Hepatocyte (in vitro differentiated cells): ENCODE data around the gene STAC. TPM values are rescaled to one million over a fixed set of nuclear protein-coding genes. Genes with fewer than 3 reads are reported as not detected.

Experiments
- DNase-seq: peaks from one replicate; pipeline ENCODE4 v3.0.0-alpha.2; 2016; ENCODE audit warnings: low spot score
- H2AFZ ChIP-seq: fragments of 200-600 bp; sonication (generic); 2 replicates; pipeline ENCODE4 v1.6.0; 2016; ENCODE audit warnings: antibody characterized with exemption, mild to moderate bottlenecking
- H3K27ac ChIP-seq: fragments of 200-600 bp; sonication (generic); 2 replicates; pipeline ENCODE4 v1.5.1; 2016; ENCODE audit warnings: mild to moderate bottlenecking
- H3K27me3 ChIP-seq: fragments of 200-600 bp; sonication (generic); 2 replicates; pipeline ENCODE4 v1.6.1; 2016
- H3K36me3 ChIP-seq: fragments of 200-600 bp; sonication (generic); replicated peaks from 2 replicates; pipeline ENCODE4 v1.5.1; 2016; ENCODE audit warnings: low read depth; ENCODE audit not compliant: insufficient read depth
- H3K4me1 ChIP-seq: fragments of 200-600 bp; sonication (generic); 2 replicates; pipeline ENCODE4 v1.5.1; 2016; ENCODE audit warnings: mild to moderate bottlenecking, moderate library complexity; ENCODE audit not compliant: insufficient read depth
- H3K4me2 ChIP-seq: fragments of 200-600 bp; sonication (generic); 2 replicates; pipeline ENCODE4 v1.6.0; 2016
- H3K4me3 ChIP-seq: fragments of 200-600 bp; sonication (generic); 2 replicates; pipeline ENCODE4 v1.5.1; 2016; ENCODE audit warnings: mild to moderate bottlenecking
- H3K79me2 ChIP-seq: fragments of 200-600 bp; sonication (generic); 2 replicates; pipeline ENCODE4 v1.6.0; 2017; ENCODE audit warnings: mild to moderate bottlenecking
- H3K9me2 ChIP-seq: fragments of 200-600 bp; sonication (generic); replicated peaks from 2 replicates; pipeline ENCODE4 v1.6.0; 2017; ENCODE audit warnings: mild to moderate bottlenecking; ENCODE audit not compliant: insufficient read depth
- H3K9me3 ChIP-seq: fragments of 200-600 bp; sonication (generic); 2 replicates; pipeline ENCODE4 v1.5.1; 2016; ENCODE audit warnings: low read depth, mild to moderate bottlenecking
- H4K20me1 ChIP-seq: fragments of 200-600 bp; sonication (generic); 2 replicates; pipeline ENCODE4 v1.6.0; 2016; ENCODE audit warnings: mild to moderate bottlenecking; ENCODE audit not compliant: insufficient read depth, poor library complexity, severe bottlenecking
- CTCF ChIP-seq: fragments of 200-600 bp; sonication (generic); IDR thresholded peaks from 2 replicates; pipeline ENCODE4 v1.5.1; 2016; ENCODE audit warnings: antibody characterized with exemption, mild to moderate bottlenecking; ENCODE audit not compliant: poor library complexity
- EZH2 ChIP-seq: fragments of 200-600 bp; sonication (generic); IDR thresholded peaks from 2 replicates; pipeline ENCODE4 v1.6.1; 2016; ENCODE audit warnings: antibody characterized with exemption, mild to moderate bottlenecking, borderline replicate concordance
- EZH2phosphoT487 ChIP-seq: fragments of 200-600 bp; sonication (generic); IDR thresholded peaks from one replicate; pipeline ENCODE4 v1.6.1; 2018; ENCODE audit warnings: antibody characterized with exemption, mild to moderate bottlenecking, low read depth, moderate library complexity; ENCODE audit not compliant: unreplicated experiment, severe bottlenecking
- WGBS: methylation state at CpG from one replicate; pipeline ENCODE4 v1.1.6; 2016; ENCODE audit warnings: low lambda C conversion rate; ENCODE audit errors: missing lambda C conversion rate; 5-methylcytosine and 5-hydroxymethylcytosine counted together
- polyA plus RNA-seq: library from polyadenylated mRNA; unstranded; fragments of >200 nt; fragmentation: Nextera tagmentation; extraction: Ambion mirVana; gene quantifications from 2 replicates; pipeline ENCODE4 v1.2.1, GENCODE V29; 2016
- total RNA-seq: library from RNA; depleted of rRNA; stranded (reverse); fragments of >200 nt; gene quantifications from 2 replicates; pipeline ENCODE4 v1.2.3, GENCODE V29; 2014

The STAC gene
- total and polyA plus RNA-seq, 2 experiments from 2014 or later: 0.13 to 0.53 TPM

GRCh38 chr3:36482880-36483279 lies 102.6 kb downstream of the STAC start:
- 92% methylated on average over 3 of the region's 3 CpGs for WGBS
- H3K9me3 ChIP-seq: no peaks in the 10 kb centered on the region
- TF ChIP-seq EZH2 (no peak), EZH2phosphoT487 (no peak), CTCF (no peak)
- no peak overlapping the region for H3K27ac ChIP-seq
- H3K4me2 ChIP-seq: no peak overlapping the region
- no peaks in the 10 kb centered on the region for H3K79me2 ChIP-seq
- H3K4me3 ChIP-seq: no peak overlapping the region
- H3K4me1 ChIP-seq: no peaks in the 10 kb centered on the region
- no peak for DNase-seq
- H2AFZ ChIP-seq: no peak overlapping the region
- H3K36me3 ChIP-seq: no peaks in the 10 kb centered on the region
- no peaks in the 10 kb centered on the region for H3K27me3 ChIP-seq
- no peaks in the 10 kb centered on the region for H3K9me2 ChIP-seq
- H4K20me1 ChIP-seq: no peaks in the 10 kb centered on the region

GRCh38 chr3:36483709-36484108 lies 103.4 kb downstream of the STAC start:
- DNase-seq: no peak
- H3K36me3 ChIP-seq: no peaks in the 10 kb centered on the region
- H3K79me2 ChIP-seq: no peaks in the 10 kb centered on the region
- H3K9me2 ChIP-seq: no peaks in the 10 kb centered on the region
- H3K27me3 ChIP-seq: no peaks in the 10 kb centered on the region
- H3K9me3 ChIP-seq: no peaks in the 10 kb centered on the region
- WGBS: 98% methylated on average over 5 of the region's 5 CpGs
- no peak overlapping the region for H3K4me2 ChIP-seq
- H2AFZ ChIP-seq: no peak overlapping the region
- H3K4me1 ChIP-seq: no peaks in the 10 kb centered on the region
- H3K4me3 ChIP-seq: no peak overlapping the region
- TF ChIP-seq CTCF (no peak), EZH2phosphoT487 (no peak), EZH2 (no peak)
- H4K20me1 ChIP-seq: no peaks in the 10 kb centered on the region
- H3K27ac ChIP-seq: no peak overlapping the region

GRCh38 chr3:36484386-36484785 lies 104.1 kb downstream of the STAC start:
- no peaks in the 10 kb centered on the region for H3K36me3 ChIP-seq
- no peak overlapping the region for H2AFZ ChIP-seq
- DNase-seq: no peak
- no peaks in the 10 kb centered on the region for H3K27me3 ChIP-seq
- H3K9me3 ChIP-seq: no peaks in the 10 kb centered on the region
- WGBS: 78% methylated on average over 1 of the region's 1 CpG
- no peaks in the 10 kb centered on the region for H3K9me2 ChIP-seq
- H3K27ac ChIP-seq: no peak overlapping the region
- H3K4me1 ChIP-seq: no peaks in the 10 kb centered on the region
- no peak for TF ChIP-seq CTCF
- TF ChIP-seq EZH2phosphoT487: no peak
- no peak for TF ChIP-seq EZH2
- H4K20me1 ChIP-seq: no peaks in the 10 kb centered on the region
- no peak overlapping the region for H3K4me3 ChIP-seq
- H3K79me2 ChIP-seq: no peaks in the 10 kb centered on the region
- no peak overlapping the region for H3K4me2 ChIP-seq
